ENCODE measurements around the gene SUMO4.

- no peak for TF ChIP-seq EZH2 (IDR thresholded peaks at IDR 0.05; ENCODE audit: borderline replicate concordance, insufficient read depth, low read depth, low read length, poor library complexity, severe bottlenecking)
- TF ChIP-seq CTCF (IDR thresholded peaks at IDR 0.05), result no peak
Measured at GRCh38 chr6:149359440-149359839, 40.6 kb upstream of the SUMO4 start.
